HFF-Myc (cell line): ENCODE results near the gene TRMT61B.

Experiments used
- DNase-seq: peaks from one replicate; pipeline ENCODE4 v3.0.0-alpha.2; 2011; ENCODE audit warnings: low read depth; ENCODE audit errors: extremely low read depth
- H3K4me3 ChIP-seq: replicated peaks from 2 replicates; pipeline ENCODE4 v1.5.1; 2011; ENCODE audit warnings: low read depth, mild to moderate bottlenecking, control low read depth, low read length
- CTCF ChIP-seq: IDR thresholded peaks from 2 replicates; pipeline ENCODE4 v1.5.1; 2012; ENCODE audit warnings: mild to moderate bottlenecking, low read depth, low read length, control low read depth; ENCODE audit errors: missing control alignments

Gene TRMT61B

GRCh38 chr2:28833740-28834470, 36.2 kb downstream of the TRMT61B start:
- DNase-seq, result no peak
- H3K4me3 ChIP-seq, result no peak overlapping the region
- no peak for TF ChIP-seq CTCF

GRCh38 chr2:28828382-28828781, 41.7 kb downstream of the TRMT61B start:
- no peak for DNase-seq

GRCh38 chr2:28824870-28825269, 45.2 kb downstream of the TRMT61B start:
- TF ChIP-seq CTCF, result no peak
- H3K4me3 ChIP-seq, result no peak overlapping the region
- no peak for DNase-seq

More at GRCh38 chr2:28828382-28828781, 41.7 kb downstream of the TRMT61B start:
- TF ChIP-seq CTCF, result no peak
- H3K4me3 ChIP-seq, result no peak overlapping the region

GRCh38 chr2:28824207-28824606, 45.9 kb downstream of the TRMT61B start:
- H3K4me3 ChIP-seq, result no peak overlapping the region
- no peak for DNase-seq
- TF ChIP-seq CTCF, result no peak

- DNase-seq, result no peak
- H3K4me3 ChIP-seq, result no peak overlapping the region
- TF ChIP-seq CTCF, result no peak
These were observed 48.1 kb downstream of the TRMT61B start for GRCh38 chr2:28822036-28822435.

GRCh38 chr2:28821295-28821958, 48.7 kb downstream of the TRMT61B start:
- peak; percentile 54 for TF ChIP-seq CTCF
- H3K4me3 ChIP-seq, result no peak overlapping the region
- DNase-seq, result peak; percentile 52
